Endodermal cell (in vitro differentiated cells): ENCODE data around the gene HRK. TPM values are rescaled to one million over a fixed set of nuclear protein-coding genes. Genes with fewer than 3 reads are reported as not detected.

Source experiments
- DNase-seq: peaks from one replicate; pipeline ENCODE4 v3.0.0-alpha.2; 2017
- H3K27ac ChIP-seq: 2 replicates; pipeline ENCODE4 v1.5.1; 2013; ENCODE audit warnings: mild to moderate bottlenecking, low read depth, low read length, moderate library complexity
- H3K27me3 ChIP-seq: 2 replicates; pipeline ENCODE4 v1.6.1; 2013; ENCODE audit warnings: mild to moderate bottlenecking, low read length, moderate library complexity; ENCODE audit not compliant: insufficient read depth, control insufficient read depth, poor library complexity, severe bottlenecking
- H3K36me3 ChIP-seq: 2 replicates; pipeline ENCODE4 v1.7.0; 2013; ENCODE audit warnings: mild to moderate bottlenecking, low read length, moderate library complexity; ENCODE audit not compliant: control insufficient read depth, insufficient read depth
- H3K4me1 ChIP-seq: one replicate; pipeline ENCODE4 v1.7.0; 2013; ENCODE audit warnings: low read length; ENCODE audit not compliant: control insufficient read depth, insufficient read depth
- H3K4me3 ChIP-seq: 2 replicates; pipeline ENCODE4 v1.5.1; 2013; ENCODE audit warnings: mild to moderate bottlenecking, low read length, moderate library complexity
- H3K9ac ChIP-seq: 2 replicates; pipeline ENCODE4 v1.6.1; 2013; ENCODE audit warnings: mild to moderate bottlenecking, low read length, moderate library complexity; ENCODE audit not compliant: poor library complexity, severe bottlenecking; ENCODE audit errors: extremely low read depth
- H3K9me3 ChIP-seq: 2 replicates; pipeline ENCODE4 v1.6.1; 2013; ENCODE audit warnings: mild to moderate bottlenecking, low read length, moderate library complexity; ENCODE audit not compliant: control insufficient read depth
- H3K27ac Mint-ChIP-seq: 2 replicates; pipeline ENCODE4 v1.8.0; 2020; ENCODE audit warnings: mixed read lengths
- H3K27me3 Mint-ChIP-seq: 2 replicates; pipeline ENCODE4 v1.8.0; 2021; ENCODE audit warnings: mild to moderate bottlenecking, mixed read lengths; ENCODE audit not compliant: insufficient read depth
- H3K36me3 Mint-ChIP-seq: 2 replicates; pipeline ENCODE4 v1.8.0; 2020; ENCODE audit warnings: low read depth, mixed read lengths
- H3K4me1 Mint-ChIP-seq: 2 replicates; pipeline ENCODE4 v1.8.0; 2020; ENCODE audit warnings: mixed read lengths
- H3K4me3 Mint-ChIP-seq: 2 replicates; pipeline ENCODE4 v1.8.0; 2020; ENCODE audit warnings: mild to moderate bottlenecking, moderate library complexity, mixed read lengths
- H3K9me3 Mint-ChIP-seq: 2 replicates; pipeline ENCODE4 v1.8.0; 2020; ENCODE audit warnings: mild to moderate bottlenecking, mixed read lengths
- WGBS, 2 experiments: methylation state at CpG; one replicate each; pipeline versions ENCODE4 v1.1.5 to v1.1.7; 2013; ENCODE audit warnings: missing lambda C conversion rate in 2 of 2, mixed read lengths in 1 of 2; ENCODE audit not compliant: insufficient coverage in 1 of 2, insufficient read length in 1 of 2; 5-methylcytosine and 5-hydroxymethylcytosine counted together
- total RNA-seq, 2 donors: library from RNA; stranded (reverse); fragmentation: NEBNext Ultra II Directional in 1 of 2; extraction: Animal tissue kit (Norgen Biotek cat#: 25700) in 1 of 2; gene quantifications; 2 replicates in 1 of 2; 3 replicates in 1 of 2; pipeline ENCODE4 v1.2.1, GENCODE V29; 2021
- TF ChIP-seq, protein P1 (sequence below): fragments of 200-600 bp; sonication (generic); conservative IDR thresholded peaks from 2 replicates; pipeline ENCODE4 v1.5.0; 2021; ENCODE audit warnings: antibody characterized with exemption, mild to moderate bottlenecking

HRK gene
- total RNA-seq, 2 donors from 2014 or later = 1.4 to 1.6 TPM

DNA sequence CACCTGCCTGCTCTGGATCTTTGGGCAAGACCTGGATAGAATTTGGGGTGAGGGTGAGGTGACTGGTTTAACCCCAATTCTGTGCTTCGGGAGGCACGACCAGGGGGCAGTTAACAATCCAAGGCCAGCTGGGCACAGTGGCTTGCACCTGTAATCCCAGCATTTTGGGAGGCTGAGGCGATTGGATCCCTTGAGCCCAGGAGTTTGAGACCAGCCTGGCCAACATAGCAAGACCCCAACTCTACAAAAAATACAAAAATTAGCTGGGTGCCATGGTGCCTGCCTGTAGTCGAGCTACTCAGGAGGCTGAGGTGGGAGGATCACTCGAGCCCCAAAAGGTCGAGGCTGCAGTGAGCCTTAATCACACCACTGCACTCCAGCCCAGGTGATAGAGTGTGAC is 38.2 kb downstream of the HRK start:
- H3K27me3 ChIP-seq = no peaks in the 10 kb centered on the region
- H3K27ac ChIP-seq = no peak overlapping the region
- Mint-ChIP-seq H3K36me3 (peaks cover 7% of the 10 kb centered on the region), H3K27ac (no peak overlapping the region), H3K9me3 (no peaks in the 10 kb centered on the region), H3K27me3 (no peaks in the 10 kb centered on the region), H3K4me1 (no peaks in the 10 kb centered on the region), H3K4me3 (no peak overlapping the region)
- no peak overlapping the region for H3K9ac ChIP-seq
- no peaks in the 10 kb centered on the region for H3K36me3 ChIP-seq
- H3K9me3 ChIP-seq = no peaks in the 10 kb centered on the region
- no peaks in the 10 kb centered on the region for H3K4me1 ChIP-seq
- DNase-seq = no peak
- no peak overlapping the region for H3K4me3 ChIP-seq
- 83 to 100% methylated on average over 3 to 6 of the region's 6 CpGs for WGBS, 2 experiments
- TF ChIP-seq, protein P1, sequence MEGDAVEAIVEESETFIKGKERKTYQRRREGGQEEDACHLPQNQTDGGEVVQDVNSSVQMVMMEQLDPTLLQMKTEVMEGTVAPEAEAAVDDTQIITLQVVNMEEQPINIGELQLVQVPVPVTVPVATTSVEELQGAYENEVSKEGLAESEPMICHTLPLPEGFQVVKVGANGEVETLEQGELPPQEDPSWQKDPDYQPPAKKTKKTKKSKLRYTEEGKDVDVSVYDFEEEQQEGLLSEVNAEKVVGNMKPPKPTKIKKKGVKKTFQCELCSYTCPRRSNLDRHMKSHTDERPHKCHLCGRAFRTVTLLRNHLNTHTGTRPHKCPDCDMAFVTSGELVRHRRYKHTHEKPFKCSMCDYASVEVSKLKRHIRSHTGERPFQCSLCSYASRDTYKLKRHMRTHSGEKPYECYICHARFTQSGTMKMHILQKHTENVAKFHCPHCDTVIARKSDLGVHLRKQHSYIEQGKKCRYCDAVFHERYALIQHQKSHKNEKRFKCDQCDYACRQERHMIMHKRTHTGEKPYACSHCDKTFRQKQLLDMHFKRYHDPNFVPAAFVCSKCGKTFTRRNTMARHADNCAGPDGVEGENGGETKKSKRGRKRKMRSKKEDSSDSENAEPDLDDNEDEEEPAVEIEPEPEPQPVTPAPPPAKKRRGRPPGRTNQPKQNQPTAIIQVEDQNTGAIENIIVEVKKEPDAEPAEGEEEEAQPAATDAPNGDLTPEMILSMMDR = no peak

DNA sequence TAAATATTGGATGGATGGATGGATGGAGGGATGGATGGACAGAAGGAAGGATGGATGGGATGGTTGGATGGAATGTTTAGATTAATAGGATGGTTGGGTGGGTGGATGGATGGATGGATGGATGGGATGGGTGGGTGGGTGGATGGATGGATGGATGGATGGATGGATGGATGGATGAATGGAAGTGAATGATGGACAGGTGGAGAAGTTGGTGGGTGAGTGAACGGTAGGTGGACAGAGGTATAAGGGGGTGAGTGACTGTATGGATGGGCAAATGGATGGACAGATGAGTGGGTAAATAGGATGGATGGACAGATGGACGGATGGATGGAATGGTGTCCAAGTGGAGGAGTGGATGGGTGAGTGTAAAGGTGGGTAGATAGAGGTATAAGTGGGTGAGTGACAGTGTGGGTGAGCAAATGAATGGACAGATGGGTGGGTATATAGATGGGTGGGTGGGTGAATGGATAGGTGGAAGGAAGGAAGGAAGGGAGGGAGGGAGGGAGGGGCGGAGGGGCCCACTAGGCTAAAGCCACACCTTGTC is 41.9 kb downstream of the HRK start:
- no peaks in the 10 kb centered on the region for H3K27me3 Mint-ChIP-seq
- H3K27ac Mint-ChIP-seq = no peak overlapping the region
- no peak overlapping the region for H3K4me3 Mint-ChIP-seq
- Histone ChIP-seq H3K36me3 (no peaks in the 10 kb centered on the region), H3K4me3 (no peak overlapping the region), H3K27me3 (no peaks in the 10 kb centered on the region), H3K9ac (no peak overlapping the region), H3K9me3 (no peaks in the 10 kb centered on the region), H3K27ac (no peak overlapping the region), H3K4me1 (no peaks in the 10 kb centered on the region)
- TF ChIP-seq, protein P1 = no peak
- peaks cover 20% of the 10 kb centered on the region for H3K36me3 Mint-ChIP-seq
- 82 to 90% methylated on average over 2 of the region's 3 CpGs for WGBS, 2 experiments
- peaks cover 4% of the 10 kb centered on the region for H3K4me1 Mint-ChIP-seq
- DNase-seq = no peak
- H3K9me3 Mint-ChIP-seq = no peaks in the 10 kb centered on the region

DNA sequence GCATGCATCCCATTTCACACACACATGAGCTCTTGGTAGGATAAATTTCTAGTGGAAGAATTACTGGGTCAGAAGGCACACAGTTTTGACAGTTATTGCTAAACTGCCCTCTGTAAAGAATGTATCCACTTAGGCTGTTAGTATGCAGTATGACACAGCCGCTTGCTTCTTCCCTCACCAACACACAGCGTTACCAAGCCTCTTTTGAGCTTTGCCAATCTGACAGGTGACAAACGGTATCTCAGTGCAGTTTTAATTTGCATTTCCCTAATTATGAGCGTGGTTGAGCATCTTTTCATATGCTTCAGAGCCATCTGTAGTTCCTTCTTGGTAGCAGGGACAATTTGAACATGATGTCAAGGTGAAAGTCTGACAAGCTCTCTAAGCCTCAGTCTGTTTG is 42.9 kb downstream of the HRK start:
- 96 to 97% methylated on average over 4 of the region's 4 CpGs for WGBS, 2 experiments
- no peak overlapping the region for H3K27ac Mint-ChIP-seq
- peaks cover 4% of the 10 kb centered on the region for H3K4me1 Mint-ChIP-seq

More for the DNA sequence above, 42.9 kb downstream of the HRK start:
- H3K27me3 Mint-ChIP-seq = no peaks in the 10 kb centered on the region
- DNase-seq = no peak
- no peak overlapping the region for H3K9ac ChIP-seq
- no peaks in the 10 kb centered on the region for H3K27me3 ChIP-seq
- TF ChIP-seq, protein P1 = no peak
- no peak overlapping the region for H3K4me3 ChIP-seq
- no peaks in the 10 kb centered on the region for H3K9me3 ChIP-seq
- H3K36me3 Mint-ChIP-seq = peaks cover 18% of the 10 kb centered on the region
- H3K27ac ChIP-seq = no peak overlapping the region
- no peaks in the 10 kb centered on the region for H3K9me3 Mint-ChIP-seq
- H3K36me3 ChIP-seq = no peaks in the 10 kb centered on the region
- H3K4me3 Mint-ChIP-seq = no peak overlapping the region
- H3K4me1 ChIP-seq = no peaks in the 10 kb centered on the region
